Astrocyte (in vitro differentiated cells and primary cell): Measurements from ENCODE around the gene L3MBTL1.

Experiments used
- CTCF ChIP-seq: IDR thresholded peaks from 2 replicates; pipeline ENCODE4 v1.5.1; 2011; ENCODE audit warnings: low read depth, mild to moderate bottlenecking, inconsistent platforms, low read length, moderate library complexity; ENCODE audit not compliant: insufficient read depth
- EZH2 ChIP-seq: IDR thresholded peaks from 2 replicates; pipeline ENCODE4 v1.6.1; 2012; ENCODE audit warnings: mild to moderate bottlenecking, low read length, inconsistent platforms; ENCODE audit not compliant: insufficient read depth

DNA sequence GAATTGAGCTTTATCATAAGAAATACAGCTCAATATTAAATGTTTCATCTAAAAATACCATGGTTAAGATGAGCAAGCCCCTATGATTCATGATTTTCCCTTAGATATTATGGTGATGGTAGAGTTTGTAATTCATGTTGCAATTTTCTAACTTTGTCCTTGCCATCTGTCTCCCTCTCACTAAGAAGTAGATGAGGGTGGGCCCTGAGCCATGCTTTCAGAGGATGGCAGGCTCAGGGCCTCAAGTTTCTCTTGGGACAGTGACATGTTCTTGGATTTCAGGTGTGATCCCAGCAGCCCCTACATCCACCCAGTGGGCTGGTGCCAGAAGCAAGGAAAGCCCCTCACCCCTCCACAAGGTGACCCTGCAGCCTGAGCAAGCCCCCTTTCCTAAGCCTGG lies 25.6 kb downstream of the L3MBTL1 start:
- no peak for TF ChIP-seq CTCF
- no peak for TF ChIP-seq EZH2
